ENCODE results near the gene BMPR1A. TPM values are rescaled to one million over a fixed set of nuclear protein-coding genes. Genes with fewer than 3 reads are reported as not detected.

BMPR1A gene
- total and polyA plus RNA-seq, 2 experiments from 2014 or later = 14.2 to 82.5 TPM

DNA sequence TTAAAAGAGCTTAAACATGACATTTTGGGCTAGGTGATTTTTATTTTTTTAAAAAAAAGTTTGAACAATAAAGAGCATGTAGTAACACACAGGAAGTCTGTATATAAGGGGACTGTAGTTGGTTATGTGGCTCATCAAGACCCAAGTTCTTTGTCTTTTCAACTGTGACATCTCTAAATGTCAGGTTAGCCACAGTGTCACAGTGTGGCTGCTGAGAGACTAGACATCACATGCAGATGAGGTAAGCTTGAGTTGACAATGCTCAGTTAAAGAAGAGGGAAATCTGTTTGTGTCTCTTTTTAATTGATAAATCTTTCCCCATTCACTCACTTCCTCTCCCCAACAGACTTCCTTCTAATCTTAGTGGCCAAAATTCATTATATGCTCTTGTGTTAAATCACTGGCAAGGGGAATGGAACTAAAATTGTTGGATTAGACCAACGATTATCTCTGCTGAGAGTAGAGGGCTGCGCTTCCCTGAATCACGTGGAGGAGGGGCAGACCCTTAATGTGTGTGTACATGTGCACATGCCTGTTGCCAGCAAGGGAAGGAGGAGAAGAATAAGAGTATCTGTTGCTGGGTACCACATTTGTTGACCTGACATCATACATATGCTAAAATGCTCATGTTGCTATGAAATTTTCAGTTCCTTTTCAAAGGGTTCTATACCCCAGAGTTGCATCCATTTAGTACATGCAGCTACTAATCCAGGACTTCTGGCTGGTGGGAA lies 122.7 kb downstream of the BMPR1A start:
- no peak overlapping the region for H3K4me2 ChIP-seq
- peak overlapping the region; percentile 51 for H3K27ac ChIP-seq (ENCODE audit: low read depth)
- no peaks in the 10 kb centered on the region for H3K9me3 Mint-ChIP-seq
- no peaks in the 10 kb centered on the region for H3K27me3 ChIP-seq (ENCODE audit: insufficient read depth)
- peaks cover 10% of the 10 kb centered on the region; the same call in 1 of the 2 replicates for H4K20me1 ChIP-seq (replicated peaks; ENCODE audit: insufficient read depth)
- peaks cover 30% of the 10 kb centered on the region for H3K4me1 ChIP-seq (ENCODE audit: insufficient read depth)
- peaks cover 94% of the 10 kb centered on the region for H3K79me2 ChIP-seq (replicated peaks; ENCODE audit: insufficient read depth)
- ATAC-seq (no peak), DNase-seq (ENCODE audit: low spot score) (no peak)
- H3K4me1 Mint-ChIP-seq = peaks cover 18% of the 10 kb centered on the region
- H3K27me3 Mint-ChIP-seq (ENCODE audit: insufficient read depth, low read depth, poor library complexity) = peaks cover 6% of the 10 kb centered on the region
- H2AFZ ChIP-seq = no peak overlapping the region
- H3K27ac Mint-ChIP-seq = peak overlapping the region; percentile 69
- H3K36me3 ChIP-seq (ENCODE audit: insufficient read depth) = no peaks in the 10 kb centered on the region; the same call in 1 of the 2 replicates
- no peaks in the 10 kb centered on the region for H3K9me2 ChIP-seq (ENCODE audit: insufficient read depth)
- H3K36me3 Mint-ChIP-seq (ENCODE audit: low read depth) = peaks cover 32% of the 10 kb centered on the region; the same call in 2 of the 3 replicates
- H3K4me3 ChIP-seq = no peak overlapping the region
- no peak overlapping the region for H3K4me3 Mint-ChIP-seq
- TF ChIP-seq, protein P1, sequence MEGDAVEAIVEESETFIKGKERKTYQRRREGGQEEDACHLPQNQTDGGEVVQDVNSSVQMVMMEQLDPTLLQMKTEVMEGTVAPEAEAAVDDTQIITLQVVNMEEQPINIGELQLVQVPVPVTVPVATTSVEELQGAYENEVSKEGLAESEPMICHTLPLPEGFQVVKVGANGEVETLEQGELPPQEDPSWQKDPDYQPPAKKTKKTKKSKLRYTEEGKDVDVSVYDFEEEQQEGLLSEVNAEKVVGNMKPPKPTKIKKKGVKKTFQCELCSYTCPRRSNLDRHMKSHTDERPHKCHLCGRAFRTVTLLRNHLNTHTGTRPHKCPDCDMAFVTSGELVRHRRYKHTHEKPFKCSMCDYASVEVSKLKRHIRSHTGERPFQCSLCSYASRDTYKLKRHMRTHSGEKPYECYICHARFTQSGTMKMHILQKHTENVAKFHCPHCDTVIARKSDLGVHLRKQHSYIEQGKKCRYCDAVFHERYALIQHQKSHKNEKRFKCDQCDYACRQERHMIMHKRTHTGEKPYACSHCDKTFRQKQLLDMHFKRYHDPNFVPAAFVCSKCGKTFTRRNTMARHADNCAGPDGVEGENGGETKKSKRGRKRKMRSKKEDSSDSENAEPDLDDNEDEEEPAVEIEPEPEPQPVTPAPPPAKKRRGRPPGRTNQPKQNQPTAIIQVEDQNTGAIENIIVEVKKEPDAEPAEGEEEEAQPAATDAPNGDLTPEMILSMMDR (conservative IDR thresholded peaks at IDR 0.05; ENCODE audit: low read depth in 2 of 2) = no peak
- TF ChIP-seq, protein P2, sequence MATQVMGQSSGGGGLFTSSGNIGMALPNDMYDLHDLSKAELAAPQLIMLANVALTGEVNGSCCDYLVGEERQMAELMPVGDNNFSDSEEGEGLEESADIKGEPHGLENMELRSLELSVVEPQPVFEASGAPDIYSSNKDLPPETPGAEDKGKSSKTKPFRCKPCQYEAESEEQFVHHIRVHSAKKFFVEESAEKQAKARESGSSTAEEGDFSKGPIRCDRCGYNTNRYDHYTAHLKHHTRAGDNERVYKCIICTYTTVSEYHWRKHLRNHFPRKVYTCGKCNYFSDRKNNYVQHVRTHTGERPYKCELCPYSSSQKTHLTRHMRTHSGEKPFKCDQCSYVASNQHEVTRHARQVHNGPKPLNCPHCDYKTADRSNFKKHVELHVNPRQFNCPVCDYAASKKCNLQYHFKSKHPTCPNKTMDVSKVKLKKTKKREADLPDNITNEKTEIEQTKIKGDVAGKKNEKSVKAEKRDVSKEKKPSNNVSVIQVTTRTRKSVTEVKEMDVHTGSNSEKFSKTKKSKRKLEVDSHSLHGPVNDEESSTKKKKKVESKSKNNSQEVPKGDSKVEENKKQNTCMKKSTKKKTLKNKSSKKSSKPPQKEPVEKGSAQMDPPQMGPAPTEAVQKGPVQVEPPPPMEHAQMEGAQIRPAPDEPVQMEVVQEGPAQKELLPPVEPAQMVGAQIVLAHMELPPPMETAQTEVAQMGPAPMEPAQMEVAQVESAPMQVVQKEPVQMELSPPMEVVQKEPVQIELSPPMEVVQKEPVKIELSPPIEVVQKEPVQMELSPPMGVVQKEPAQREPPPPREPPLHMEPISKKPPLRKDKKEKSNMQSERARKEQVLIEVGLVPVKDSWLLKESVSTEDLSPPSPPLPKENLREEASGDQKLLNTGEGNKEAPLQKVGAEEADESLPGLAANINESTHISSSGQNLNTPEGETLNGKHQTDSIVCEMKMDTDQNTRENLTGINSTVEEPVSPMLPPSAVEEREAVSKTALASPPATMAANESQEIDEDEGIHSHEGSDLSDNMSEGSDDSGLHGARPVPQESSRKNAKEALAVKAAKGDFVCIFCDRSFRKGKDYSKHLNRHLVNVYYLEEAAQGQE (IDR thresholded peaks at IDR 0.05; ENCODE audit: unreplicated experiment) = no peak
- TF ChIP-seq STAT1 (IDR thresholded peaks at IDR 0.05; ENCODE audit: unreplicated experiment) = no peak
- no peak for TF ChIP-seq EZH2phosphoT487 (IDR thresholded peaks at IDR 0.05; ENCODE audit: unreplicated experiment)
- no peak for TF ChIP-seq EZH2 (IDR thresholded peaks at IDR 0.05; ENCODE audit: low read depth, unreplicated experiment)
- TF ChIP-seq NANOG (IDR thresholded peaks at IDR 0.05; ENCODE audit: borderline replicate concordance) = no peak
- H3F3A ChIP-seq (replicated peaks; ENCODE audit: low read depth) = peaks cover 4% of the 10 kb centered on the region; the same call in 1 of the 2 replicates

DNA sequence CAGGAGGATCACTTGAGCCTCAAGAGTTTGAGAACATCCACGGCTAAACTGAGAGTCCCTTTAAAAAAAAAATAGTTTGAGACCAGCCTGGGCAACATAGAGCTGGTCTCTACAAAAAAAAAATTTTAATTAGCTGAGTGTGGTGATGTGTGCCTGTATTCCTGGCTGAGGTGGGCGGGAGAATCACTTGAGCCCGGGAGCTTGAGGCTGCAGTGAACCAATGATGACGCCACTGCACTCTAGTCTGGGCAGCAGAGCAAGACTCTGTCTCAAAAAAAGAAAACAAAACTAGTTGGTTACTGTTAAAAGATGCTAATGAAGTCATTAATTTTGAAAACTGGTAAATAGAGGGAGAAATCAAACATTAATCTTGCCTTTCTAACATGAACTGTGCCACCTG lies 124.6 kb downstream of the BMPR1A start:
- ATAC-seq = no peak
- no peaks in the 10 kb centered on the region; the same call in 1 of the 2 replicates for H3K36me3 ChIP-seq (ENCODE audit: insufficient read depth)

More for the DNA sequence above, 124.6 kb downstream of the BMPR1A start:
- no peak overlapping the region for H3K4me3 Mint-ChIP-seq
- Histone ChIP-seq H3K79me2 (replicated peaks; ENCODE audit: insufficient read depth) (peaks cover 96% of the 10 kb centered on the region), H3K27me3 (ENCODE audit: insufficient read depth) (no peaks in the 10 kb centered on the region), H3K27ac (ENCODE audit: low read depth) (0 out of 2 replicates have a peak overlapping the region, but pooled peaks have one; percentile 51), H3K4me3 (no peak overlapping the region), H3K4me1 (ENCODE audit: insufficient read depth) (peaks cover 18% of the 10 kb centered on the region; the same call in 1 of the 2 replicates), H3K9me2 (ENCODE audit: insufficient read depth) (no peaks in the 10 kb centered on the region), H2AFZ (no peak overlapping the region), H3F3A (replicated peaks; ENCODE audit: low read depth) (peaks cover 4% of the 10 kb centered on the region), H3K4me2 (no peak overlapping the region), H4K20me1 (replicated peaks; ENCODE audit: insufficient read depth) (peaks cover 17% of the 10 kb centered on the region)
- H3K27me3 Mint-ChIP-seq (ENCODE audit: insufficient read depth, low read depth, poor library complexity) = peaks cover 6% of the 10 kb centered on the region
- H3K9me3 Mint-ChIP-seq = no peaks in the 10 kb centered on the region
- no peak overlapping the region for H3K27ac Mint-ChIP-seq
- peaks cover 13% of the 10 kb centered on the region for H3K4me1 Mint-ChIP-seq
- no peak for DNase-seq (ENCODE audit: low spot score)
- TF ChIP-seq EZH2 (IDR thresholded peaks at IDR 0.05; ENCODE audit: low read depth, unreplicated experiment) (no peak), NANOG (IDR thresholded peaks at IDR 0.05; ENCODE audit: borderline replicate concordance) (no peak), CREB1 (CRISPR knock-in tag; IDR thresholded peaks at IDR 0.05; ENCODE audit: low read depth) (no peak)
- TF ChIP-seq, protein P1 (conservative IDR thresholded peaks at IDR 0.05; ENCODE audit: low read depth in 2 of 2) = no peak
- peaks cover 29% of the 10 kb centered on the region; the same call in 2 of the 3 replicates for H3K36me3 Mint-ChIP-seq (ENCODE audit: low read depth)
